Cortex of kidney (tissue), 1 donor: ENCODE data around the gene PEDS1.
"Not testable (repeated sequence)": the region's sequence is repeated elsewhere in the genome, so short reads cannot be mapped to it uniquely, and the experiment has no call there.

Experiments used
- DNase-seq: peaks from one replicate; lab custom pipeline; 2025; lab: John Stamatoyannopoulos, UW

Gene PEDS1

DNA sequence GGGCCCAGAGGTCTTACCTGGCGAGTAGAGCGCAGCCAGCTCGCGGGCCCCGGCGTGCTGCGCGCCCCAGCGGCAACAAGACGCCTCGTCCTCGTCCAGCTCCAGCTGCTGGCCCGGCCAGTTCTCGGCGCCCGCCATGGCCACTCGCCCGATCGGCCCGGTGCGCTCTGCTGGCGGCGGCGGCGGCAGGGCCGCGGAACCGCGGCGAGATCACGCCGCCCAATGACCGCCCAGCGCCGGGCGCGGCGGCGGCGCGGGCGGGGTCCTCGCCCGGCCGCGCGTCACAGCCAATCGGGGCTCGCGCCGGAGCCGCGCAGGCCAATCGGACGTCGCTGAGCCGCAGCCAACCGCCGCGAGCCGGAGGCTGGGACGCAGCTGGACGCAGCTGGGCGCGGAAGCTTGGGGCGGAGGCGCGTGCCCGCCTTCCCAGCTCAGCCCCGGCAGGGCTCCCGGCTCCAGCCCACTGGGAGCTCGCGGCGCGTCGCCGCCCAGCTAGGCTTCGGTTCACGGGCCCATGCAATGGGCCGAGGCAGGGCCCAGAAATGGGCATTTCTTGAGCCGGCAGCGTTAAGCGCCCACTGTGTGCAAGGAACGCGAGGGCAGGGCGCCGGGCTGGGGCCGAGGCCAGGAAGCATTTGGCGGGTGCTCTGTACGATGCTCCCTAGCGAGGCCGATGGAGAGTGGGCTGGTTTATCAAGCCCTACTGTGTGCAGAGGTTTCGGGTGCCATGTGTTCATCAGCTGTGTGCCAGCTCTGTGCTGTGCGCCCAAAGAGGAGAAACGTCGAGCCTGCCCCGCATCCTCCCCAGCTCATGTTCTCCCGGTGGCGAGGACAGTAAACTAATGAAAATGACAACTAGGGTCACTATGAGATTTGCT is at the start of gene PEDS1:
Gene PEDS1 (minus strand): TSS at position 224 of the 878 bp plus-strand sequence. CDS start 86 bp downstream, at position 138.
- peak; percentile 93 for DNase-seq

DNA sequence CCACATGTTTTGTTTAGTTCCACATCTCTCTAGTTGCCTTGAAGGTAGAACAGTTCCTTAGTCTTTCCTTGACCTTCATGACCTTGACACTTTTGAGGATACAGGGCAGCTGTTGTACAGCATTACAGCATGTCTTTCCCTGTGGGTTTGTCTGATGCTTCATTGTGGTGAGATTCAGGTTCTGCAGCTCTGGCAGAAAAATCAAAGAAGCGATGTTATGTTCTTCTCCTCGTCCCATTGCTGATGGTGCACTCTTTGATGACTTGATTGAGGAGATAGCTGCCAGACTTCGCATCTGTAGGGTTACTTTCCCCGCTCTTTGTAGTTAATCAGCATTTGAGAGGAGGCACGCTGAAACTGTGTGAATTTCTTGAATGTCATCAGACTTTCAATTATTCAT is 49.2 kb upstream of the PEDS1 start:
- DNase-seq, result no peak

DNA sequence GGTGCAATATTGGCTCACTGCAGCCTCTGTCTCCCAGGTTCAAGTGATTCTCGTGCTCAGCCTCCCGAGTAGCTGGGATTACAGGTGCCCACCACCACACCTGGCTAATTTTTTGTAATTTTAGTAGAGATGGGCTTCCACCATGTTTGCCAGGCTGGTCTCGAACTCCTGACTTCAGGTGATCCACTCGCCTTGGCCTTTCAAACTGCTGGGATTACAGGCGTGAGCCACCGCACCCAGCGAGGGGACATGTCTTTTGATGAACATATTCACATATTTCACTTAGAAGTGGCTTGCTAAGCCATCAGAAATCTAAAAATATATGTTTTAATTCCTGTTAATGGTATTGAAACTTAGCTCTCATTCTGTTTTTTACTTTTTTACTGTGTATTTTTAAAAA is 48.2 kb upstream of the PEDS1 start:
- not testable (repeated sequence) for DNase-seq

DNA sequence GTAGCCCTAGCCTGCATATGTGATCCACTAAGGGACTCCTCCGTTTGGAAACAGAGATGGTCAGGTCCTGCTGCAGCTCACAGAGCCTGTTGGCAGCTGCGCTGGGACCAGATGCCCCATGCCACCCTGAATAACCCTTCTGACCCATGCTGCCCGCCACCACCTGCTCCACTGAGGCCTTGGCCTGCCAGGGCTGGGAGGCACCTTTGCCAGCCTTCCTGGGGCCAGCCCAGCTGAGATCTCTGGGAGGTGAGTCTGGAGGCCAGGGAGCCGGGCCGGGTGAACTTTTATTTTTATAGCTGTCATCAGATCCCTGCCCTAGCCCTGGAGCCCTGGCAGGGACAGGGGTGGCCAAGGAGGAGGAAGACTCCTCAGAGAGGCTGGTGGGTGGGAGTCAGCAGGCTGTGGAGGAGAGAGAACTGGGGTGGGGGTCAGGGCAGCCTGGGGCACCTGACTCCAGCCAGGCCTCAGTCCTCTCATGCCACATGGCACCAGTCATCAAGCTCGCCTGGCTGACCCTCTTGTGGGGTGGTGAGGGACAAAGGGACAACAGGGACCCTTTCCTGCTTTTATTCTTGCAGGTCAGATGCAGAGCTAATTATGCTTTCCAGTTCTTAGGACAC is 47.1 kb upstream of the PEDS1 start:
- DNase-seq, result no peak

DNA sequence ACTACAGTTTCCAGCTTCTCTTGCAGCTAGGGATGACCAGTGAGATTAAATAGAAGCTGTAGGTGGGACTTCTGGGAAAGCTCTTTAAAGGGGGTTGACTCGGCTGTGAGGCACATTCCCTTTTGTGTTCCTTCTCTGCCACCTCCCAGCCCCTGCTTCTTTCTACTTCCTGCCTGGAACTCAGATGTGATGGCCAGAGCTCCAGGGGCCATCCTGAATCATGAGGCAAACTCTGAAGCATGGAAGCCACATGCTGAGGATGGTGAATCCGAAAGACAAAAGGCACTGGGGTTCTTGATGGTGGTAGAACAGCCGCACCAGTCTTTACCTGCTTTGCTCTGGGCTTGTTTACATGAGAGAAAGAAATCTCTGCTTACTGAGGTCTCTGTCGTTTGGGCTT is 46.2 kb upstream of the PEDS1 start:
- DNase-seq, result no peak

DNA sequence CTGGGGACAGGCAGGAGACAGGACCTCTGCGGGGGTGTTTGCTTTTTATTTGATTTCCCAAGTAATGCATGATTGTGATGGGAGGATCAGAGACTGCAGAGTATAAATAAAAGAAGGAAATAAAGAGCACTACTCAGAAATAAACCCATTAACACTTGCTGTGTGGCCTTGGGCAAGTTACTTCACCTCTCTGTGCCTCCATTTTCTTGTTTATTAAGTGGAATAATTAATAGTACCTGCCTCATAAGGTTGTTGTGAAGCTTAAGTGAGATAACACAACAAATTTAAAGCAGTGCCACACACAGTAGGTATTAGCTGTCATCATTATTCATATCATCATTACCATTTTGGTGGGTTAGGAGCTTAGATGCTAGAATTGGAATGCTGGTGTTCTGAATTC is 45.2 kb upstream of the PEDS1 start:
- no peak for DNase-seq

DNA sequence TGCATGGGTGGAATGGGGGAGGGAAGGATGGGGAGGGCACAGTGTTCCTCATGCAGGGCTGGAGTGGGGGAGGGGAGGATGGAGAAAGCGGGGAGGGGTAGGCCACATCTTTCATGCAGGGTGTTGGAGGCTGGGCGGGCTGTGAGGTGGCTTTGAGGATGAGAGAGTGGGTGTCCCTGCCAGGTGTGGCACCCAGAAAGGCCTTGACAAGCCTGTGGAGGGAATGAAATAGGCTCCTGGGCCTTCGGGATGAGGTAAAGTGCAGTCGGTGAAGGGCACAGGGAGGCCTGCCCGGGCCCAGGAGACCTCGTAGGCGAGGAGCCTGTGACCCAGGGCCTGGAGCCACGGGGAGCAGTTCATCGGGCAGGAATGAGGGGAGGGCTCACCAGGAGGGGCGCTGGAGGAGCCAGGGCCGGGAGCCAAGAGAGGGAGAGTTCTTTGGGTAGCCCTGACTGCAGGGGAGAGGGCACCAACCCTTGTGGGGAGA is 44.7 kb upstream of the PEDS1 start:
- DNase-seq, result no peak

DNA sequence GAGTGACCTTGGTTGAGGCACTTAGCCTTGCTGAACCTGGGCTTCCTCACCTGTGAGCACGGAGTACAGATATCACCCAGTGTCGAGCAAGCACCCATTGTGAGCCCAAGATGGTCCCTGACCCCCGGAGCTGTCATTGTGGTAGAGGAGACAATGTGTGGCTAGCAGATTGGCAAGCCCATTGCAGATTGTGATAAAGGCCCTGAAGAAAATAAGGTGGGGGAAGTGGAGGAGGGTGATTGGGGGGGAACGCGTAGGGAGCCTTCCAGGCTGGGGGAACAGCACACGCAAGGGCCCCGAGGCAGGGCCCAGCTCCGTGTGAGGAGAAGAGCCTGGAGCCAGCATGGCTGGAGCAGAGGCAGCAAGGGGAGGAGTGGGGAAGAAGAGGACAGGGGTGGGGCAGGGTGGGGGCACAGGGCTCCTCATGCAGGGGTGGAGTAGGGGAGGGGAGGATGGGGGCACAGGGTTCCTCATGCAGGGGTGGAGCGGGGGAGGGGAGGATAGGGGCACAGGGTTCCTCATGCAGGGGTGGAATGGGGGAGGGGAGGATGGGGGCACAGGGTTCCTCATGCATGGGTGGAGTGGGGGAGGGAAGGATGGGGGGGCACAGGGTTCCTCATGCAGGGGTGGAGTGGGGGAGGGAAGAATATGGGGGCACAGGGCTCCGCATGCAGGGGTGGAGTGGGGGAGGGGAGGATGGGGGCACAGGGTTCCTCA is 44.1 kb upstream of the PEDS1 start:
- no peak for DNase-seq

DNA sequence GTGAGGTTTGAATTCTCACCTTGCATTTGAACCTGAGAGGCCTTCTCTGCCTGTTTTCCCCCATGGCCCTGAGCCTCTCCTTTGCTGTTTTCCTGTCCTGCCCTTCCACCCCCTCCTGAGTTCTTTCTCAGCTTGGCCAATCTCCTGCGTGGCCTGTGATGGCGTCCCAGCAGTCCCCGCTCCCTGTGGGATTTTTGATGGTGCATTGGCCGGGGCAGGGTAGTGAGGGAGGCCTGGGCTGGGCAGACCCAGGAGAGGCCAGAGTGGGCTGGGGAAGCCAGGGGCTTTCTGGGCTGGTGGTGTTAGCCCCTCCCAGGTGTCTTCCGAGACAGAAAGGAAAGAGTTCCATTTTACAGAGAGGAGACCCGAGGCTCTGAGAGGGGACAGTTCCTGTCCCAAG is 43.4 kb upstream of the PEDS1 start:
- no peak for DNase-seq

DNA sequence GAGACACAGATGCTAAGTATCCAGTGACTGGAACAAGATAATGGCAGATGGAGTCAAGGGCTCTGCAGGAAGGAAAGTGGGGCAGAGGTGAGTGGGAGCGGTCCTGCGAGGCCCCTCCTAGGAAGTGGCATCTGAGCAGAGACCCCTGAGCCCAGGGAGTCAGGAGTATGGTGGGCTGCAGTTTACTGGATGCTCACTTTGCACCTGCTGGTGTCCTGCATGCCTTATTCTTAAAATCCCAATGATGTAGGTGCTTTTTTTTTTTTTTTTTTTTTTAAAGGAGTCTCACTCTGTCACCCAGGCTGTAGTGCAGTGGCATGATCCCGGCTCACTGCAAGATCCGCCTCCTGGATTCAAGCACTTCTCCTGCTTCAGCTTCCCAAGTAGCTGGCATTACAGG is 42.7 kb upstream of the PEDS1 start:
- DNase-seq, result no peak

DNA sequence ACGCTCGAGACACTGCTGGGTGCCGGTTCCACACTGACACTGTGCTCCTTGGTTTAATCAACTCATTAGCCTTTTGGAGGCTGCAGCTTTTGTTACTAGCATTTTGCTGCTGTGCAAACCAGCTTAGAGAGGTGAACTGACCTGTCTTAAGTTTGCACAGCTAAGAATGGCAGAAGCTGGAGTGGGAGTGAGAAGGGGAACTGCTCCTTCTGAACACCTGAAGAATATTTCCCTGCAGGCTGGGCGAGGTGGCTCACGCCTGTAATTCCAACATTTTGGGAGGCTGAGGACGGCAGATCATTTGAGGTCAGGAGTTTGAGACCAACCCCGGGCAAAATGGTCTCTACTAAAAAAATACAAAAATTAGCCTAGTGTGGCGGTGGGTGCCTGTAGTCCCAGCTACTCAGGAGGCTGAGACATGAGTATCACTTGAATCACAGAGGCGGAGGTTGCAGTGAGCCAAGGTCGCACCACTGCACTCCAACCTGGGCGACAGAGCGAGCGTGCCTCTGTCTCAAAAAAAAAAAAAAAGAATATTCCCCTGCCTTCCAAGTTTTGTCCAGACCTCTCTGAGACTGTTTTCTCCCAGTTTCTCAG is 42.1 kb upstream of the PEDS1 start:
- no peak for DNase-seq

DNA sequence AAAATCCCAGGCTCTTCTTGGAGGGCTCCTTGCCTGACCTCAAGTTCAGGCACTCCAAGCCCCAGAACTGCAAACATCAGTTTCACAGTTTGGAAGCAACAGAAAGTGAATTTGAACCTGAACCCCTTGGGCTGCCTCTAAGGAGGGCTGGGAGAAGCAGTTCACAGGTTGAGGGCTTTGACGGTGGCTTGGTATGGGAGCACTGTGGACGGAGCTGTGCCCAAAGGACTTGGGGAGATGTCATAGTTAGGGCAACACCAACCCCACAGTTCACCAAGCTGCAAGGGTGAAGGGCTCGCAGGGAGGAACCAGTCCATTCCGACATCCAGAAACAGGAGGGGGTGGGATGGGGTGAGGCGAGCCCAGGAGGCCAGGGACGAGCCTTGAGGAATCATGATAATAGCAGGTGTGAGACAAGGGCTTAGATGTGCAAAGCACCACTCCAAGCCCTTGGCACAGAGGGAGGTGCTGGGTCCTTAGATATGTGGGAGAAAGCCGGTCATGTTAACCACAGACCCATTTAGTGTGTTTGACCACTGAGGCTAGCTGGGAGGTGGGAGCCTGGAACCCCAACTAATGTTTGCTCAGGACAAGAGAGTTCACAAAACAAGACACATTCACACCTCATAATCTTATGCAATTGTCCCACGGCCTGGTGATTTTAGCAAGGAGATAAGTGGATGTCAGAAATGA is 41.5 kb upstream of the PEDS1 start:
- DNase-seq, result no peak

DNA sequence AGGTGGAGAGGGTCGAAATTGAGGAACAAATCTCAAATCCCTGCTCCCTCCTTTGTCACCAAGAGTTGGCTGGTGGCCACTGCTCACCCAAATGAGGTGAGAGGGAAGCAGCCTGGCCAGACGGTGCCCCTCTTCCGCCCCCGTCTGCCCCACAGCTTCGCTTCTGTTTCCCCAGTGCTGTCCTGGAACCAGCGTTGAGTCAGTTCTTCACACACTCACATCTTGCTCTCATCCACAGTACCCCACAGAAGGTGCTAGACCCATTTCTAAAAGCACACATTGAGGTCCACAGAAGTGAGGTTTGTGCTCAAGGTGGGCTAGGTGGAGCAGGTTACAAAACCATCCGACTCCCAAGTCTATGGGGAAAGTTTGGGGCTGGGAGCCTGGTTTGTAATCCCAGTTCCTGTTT is 40.9 kb upstream of the PEDS1 start:
- DNase-seq, result no peak

DNA sequence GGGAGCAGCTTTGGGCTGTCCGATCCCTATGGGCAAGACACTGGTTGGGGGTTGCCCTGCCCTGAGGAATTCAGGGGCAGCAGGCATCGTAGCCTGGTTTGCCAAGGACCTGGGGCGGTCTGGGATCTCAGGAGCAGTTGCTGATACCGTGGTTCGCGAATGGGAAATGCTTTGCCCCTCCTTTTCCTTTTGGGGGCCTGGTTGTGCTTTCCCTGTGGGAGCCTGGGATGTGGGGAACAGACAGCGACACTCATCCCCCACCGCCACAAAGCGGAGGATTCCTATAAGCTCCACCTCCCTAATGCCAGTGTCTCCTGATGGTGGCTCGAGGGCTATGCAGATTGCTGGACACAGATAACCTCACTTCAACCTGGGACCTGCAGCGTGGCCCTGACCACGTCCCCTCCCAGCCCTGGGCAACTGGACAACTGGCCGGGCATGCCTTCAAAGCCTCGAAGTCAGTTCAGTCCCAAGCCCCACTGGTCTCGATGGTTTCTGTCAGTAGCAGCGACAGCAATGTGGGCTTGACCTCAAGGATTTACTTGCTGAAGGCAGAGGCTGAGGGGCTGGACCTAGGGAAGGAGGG is 40.4 kb upstream of the PEDS1 start:
- no peak for DNase-seq

DNA sequence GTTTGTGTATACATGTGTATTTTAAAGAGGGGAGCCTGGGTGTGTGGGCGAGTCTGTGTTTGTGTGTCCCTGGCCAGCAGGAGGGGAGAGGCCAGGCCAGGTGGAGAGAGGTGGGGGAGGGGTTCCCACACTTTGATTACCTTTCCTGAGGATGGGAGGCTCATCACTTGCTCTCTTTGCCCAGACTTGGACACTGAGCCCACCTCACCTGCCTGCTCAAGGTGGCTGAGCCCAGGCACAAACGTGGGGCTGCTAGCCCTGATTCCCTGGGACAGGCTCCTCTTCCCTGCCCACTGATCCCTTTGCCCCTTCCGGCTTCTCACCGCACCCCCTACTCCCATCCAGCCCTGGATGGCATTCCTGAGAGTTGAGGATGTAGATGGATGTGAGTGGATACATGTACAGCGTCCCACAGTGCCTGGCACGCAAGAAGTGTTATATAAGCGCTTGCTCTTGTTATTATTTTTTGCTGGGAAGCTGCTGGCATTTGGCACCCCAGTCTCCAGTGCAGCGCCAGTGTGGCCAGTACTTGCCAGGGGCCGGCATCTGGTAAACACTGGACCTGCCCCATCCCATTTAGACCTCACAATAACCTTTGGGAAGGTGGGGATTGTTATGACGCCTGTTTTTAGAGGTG is 39.8 kb upstream of the PEDS1 start:
- DNase-seq, result no peak

DNA sequence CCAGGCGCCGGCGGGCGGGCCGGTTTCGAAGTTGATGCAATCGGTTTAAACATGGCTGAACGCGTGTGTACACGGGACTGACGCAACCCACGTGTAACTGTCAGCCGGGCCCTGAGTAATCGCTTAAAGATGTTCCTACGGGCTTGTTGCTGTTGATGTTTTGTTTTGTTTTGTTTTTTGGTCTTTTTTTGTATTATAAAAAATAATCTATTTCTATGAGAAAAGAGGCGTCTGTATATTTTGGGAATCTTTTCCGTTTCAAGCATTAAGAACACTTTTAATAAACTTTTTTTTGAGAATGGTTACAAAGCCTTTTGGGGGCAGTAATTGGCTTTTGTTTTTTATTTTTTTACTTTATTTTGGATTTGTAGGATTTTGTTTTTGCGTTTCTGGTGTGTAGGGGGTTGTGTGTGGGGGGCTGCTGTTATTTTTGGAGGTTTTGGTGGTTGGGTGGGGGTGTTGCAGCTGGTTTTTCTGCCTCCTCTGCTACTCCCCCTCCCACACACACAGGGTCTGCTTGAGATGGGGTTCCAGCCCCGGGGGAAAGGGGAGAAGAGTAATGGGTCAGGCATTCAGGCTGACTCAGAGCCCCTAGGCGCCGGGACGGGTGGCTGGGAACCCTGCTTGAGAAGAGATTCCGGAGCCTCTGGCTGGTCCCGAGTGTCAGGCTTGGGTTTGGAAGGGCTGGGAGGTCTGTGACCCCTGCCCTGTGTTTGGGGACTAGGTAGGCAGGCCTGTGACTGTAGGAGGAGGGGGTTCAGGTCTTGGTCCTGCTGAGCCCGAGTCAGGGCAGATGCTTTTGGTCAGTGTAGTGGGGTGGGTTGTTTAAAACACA is 39.1 kb upstream of the PEDS1 start:
- no peak for DNase-seq

DNA sequence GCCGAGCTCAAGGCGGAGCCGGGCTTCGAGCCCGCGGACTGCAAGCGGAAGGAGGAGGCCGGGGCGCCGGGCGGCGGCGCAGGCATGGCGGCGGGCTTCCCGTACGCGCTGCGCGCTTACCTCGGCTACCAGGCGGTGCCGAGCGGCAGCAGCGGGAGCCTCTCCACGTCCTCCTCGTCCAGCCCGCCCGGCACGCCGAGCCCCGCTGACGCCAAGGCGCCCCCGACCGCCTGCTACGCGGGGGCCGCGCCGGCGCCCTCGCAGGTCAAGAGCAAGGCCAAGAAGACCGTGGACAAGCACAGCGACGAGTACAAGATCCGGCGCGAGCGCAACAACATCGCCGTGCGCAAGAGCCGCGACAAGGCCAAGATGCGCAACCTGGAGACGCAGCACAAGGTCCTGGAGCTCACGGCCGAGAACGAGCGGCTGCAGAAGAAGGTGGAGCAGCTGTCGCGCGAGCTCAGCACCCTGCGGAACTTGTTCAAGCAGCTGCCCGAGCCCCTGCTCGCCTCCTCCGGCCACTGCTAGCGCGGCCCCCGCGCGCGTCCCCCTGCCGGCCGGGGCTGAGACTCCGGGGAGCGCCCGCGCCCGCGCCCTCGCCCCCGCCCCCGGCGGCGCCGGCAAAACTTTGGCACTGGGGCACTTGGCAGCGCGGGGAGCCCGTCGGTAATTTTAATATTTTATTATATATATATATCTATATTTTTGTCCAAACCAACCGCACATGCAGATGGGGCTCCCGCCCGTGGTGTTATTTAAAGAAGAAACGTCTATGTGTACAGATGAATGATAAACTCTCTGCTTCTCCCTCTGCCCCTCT is 38.2 kb upstream of the PEDS1 start:
- no peak for DNase-seq

DNA sequence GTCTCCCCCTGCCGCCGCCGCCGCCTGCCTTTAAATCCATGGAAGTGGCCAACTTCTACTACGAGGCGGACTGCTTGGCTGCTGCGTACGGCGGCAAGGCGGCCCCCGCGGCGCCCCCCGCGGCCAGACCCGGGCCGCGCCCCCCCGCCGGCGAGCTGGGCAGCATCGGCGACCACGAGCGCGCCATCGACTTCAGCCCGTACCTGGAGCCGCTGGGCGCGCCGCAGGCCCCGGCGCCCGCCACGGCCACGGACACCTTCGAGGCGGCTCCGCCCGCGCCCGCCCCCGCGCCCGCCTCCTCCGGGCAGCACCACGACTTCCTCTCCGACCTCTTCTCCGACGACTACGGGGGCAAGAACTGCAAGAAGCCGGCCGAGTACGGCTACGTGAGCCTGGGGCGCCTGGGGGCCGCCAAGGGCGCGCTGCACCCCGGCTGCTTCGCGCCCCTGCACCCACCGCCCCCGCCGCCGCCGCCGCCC is 37.6 kb upstream of the PEDS1 start:
- DNase-seq, result no peak
